Ecto neural progenitor cell (in vitro differentiated cells): ENCODE data around the gene TBC1D22A.
"Not testable (repeated sequence)": the region's sequence is repeated elsewhere in the genome, so short reads cannot be mapped to it uniquely, and the experiment has no call there.

Source experiments
- DNase-seq: peaks from one replicate; pipeline ENCODE4 v3.0.0-alpha.2; 2018; ENCODE audit warnings: low spot score

The TBC1D22A gene

GRCh38 chr22:47168900-47169800 is 406.7 kb downstream of the TBC1D22A start:
- DNase-seq, result no peak

GRCh38 chr22:47169801-47170140 is 407.3 kb downstream of the TBC1D22A start:
- no peak for DNase-seq

GRCh38 chr22:47170511-47171440 is 408.3 kb downstream of the TBC1D22A start:
- DNase-seq, result not testable (repeated sequence)

- no peak for DNase-seq
Measured at GRCh38 chr22:47171441-47172221, 409.2 kb downstream of the TBC1D22A start.

- no peak for DNase-seq
Measured at GRCh38 chr22:47172771-47173534, 410.5 kb downstream of the TBC1D22A start.

- no peak for DNase-seq
Measured at GRCh38 chr22:47173535-47174021, 411.1 kb downstream of the TBC1D22A start.

- no peak for DNase-seq
Measured at GRCh38 chr22:47174096-47174495, 411.6 kb downstream of the TBC1D22A start.

GRCh38 chr22:47174671-47175112 is 412.2 kb downstream of the TBC1D22A start:
- no peak for DNase-seq

GRCh38 chr22:47175151-47176025 is 412.9 kb downstream of the TBC1D22A start:
- no peak for DNase-seq

- no peak for DNase-seq
Measured at GRCh38 chr22:47176026-47176389, 413.6 kb downstream of the TBC1D22A start.

GRCh38 chr22:47176573-47177333 is 414.3 kb downstream of the TBC1D22A start:
- DNase-seq, result no peak

GRCh38 chr22:47177334-47177815 is 414.9 kb downstream of the TBC1D22A start:
- no peak for DNase-seq

- DNase-seq, result no peak
Measured at GRCh38 chr22:47178339-47178738, 415.9 kb downstream of the TBC1D22A start.

- DNase-seq, result no peak
Measured at GRCh38 chr22:47180796-47181195, 418.3 kb downstream of the TBC1D22A start.

GRCh38 chr22:47187176-47187957 is 424.9 kb downstream of the TBC1D22A start:
- DNase-seq, result no peak

GRCh38 chr22:47188261-47189055 is 426.0 kb downstream of the TBC1D22A start:
- DNase-seq, result no peak
